CD14-positive monocyte (primary cell): ENCODE measurements around the gene SLC36A2. TPM values are rescaled to one million over a fixed set of nuclear protein-coding genes. Genes with fewer than 3 reads are reported as not detected.

Experiments
- DNase-seq, 3 donors: peaks; one replicate each; pipeline ENCODE4 v3.0.0-alpha.2; 2011 to 2022
- H2AFZ ChIP-seq: 2 replicates; pipeline ENCODE4 v1.6.0; 2012; ENCODE audit warnings: mild to moderate bottlenecking, low read depth, low read length, inconsistent platforms; ENCODE audit not compliant: insufficient read depth, poor library complexity, severe bottlenecking
- H3K27ac ChIP-seq, 2 donors: 1 replicate in 1 of 2; 2 replicates in 1 of 2; pipeline ENCODE4 v1.5.1; 2012 to 2013; ENCODE audit warnings: low read length in 2 of 2, control low read depth in 1 of 2, inconsistent platforms in 1 of 2, low read depth in 1 of 2, mild to moderate bottlenecking in 1 of 2
- H3K27me3 ChIP-seq, 2 donors: one replicate each; pipeline versions ENCODE4 v1.6.0 to v1.6.1; 2011 to 2013; ENCODE audit warnings: low read length in 2 of 2; ENCODE audit not compliant: control insufficient read depth in 2 of 2, insufficient read depth in 2 of 2
- H3K36me3 ChIP-seq, 2 donors: replicated peaks in 1 of 2; 1 replicate in 1 of 2; 2 replicates in 1 of 2; pipeline versions ENCODE4 v1.5.1 to v1.6.1; 2012 to 2013; ENCODE audit warnings: low read length in 2 of 2, control low read depth in 1 of 2, inconsistent platforms in 1 of 2, mild to moderate bottlenecking in 1 of 2; ENCODE audit not compliant: insufficient read depth in 2 of 2, control insufficient read depth in 1 of 2
- H3K4me1 ChIP-seq, 2 donors: 1 replicate in 1 of 2; 2 replicates in 1 of 2; pipeline versions ENCODE4 v1.5.1 to v1.6.1; 2012 to 2013; ENCODE audit warnings: low read length in 2 of 2, control low read depth in 1 of 2, inconsistent platforms in 1 of 2, mild to moderate bottlenecking in 1 of 2, moderate library complexity in 1 of 2; ENCODE audit not compliant: insufficient read depth in 2 of 2, control insufficient read depth in 1 of 2
- H3K4me2 ChIP-seq: replicated peaks from 2 replicates; pipeline ENCODE3; 2012; ENCODE audit warnings: low read length, moderate library complexity, mild to moderate bottlenecking; ENCODE audit not compliant: poor library complexity, severe bottlenecking; ENCODE audit errors: extremely low read depth
- H3K4me3 ChIP-seq, 3 experiments: fragments of 200-600 bp in 1 of 3; sonication (generic) in 1 of 3; replicated peaks in 1 of 3; 1 replicate in 2 of 3; 2 replicates in 1 of 3; pipeline ENCODE4 v1.5.1; 2011 to 2013; ENCODE audit warnings: low read length in 3 of 3, mild to moderate bottlenecking in 3 of 3, control low read depth in 2 of 3, low read depth in 2 of 3, inconsistent platforms in 1 of 3, moderate library complexity in 1 of 3
- H3K79me2 ChIP-seq: 2 replicates; pipeline ENCODE4 v1.6.0; 2012; ENCODE audit warnings: mild to moderate bottlenecking, control low read depth, inconsistent platforms, low read length, moderate library complexity; ENCODE audit not compliant: insufficient read depth
- H3K9ac ChIP-seq: 2 replicates; pipeline ENCODE4 v1.6.0; 2017; ENCODE audit warnings: low read length, mild to moderate bottlenecking; ENCODE audit not compliant: insufficient read depth, poor library complexity, severe bottlenecking
- H3K9me3 ChIP-seq, 2 donors: replicated peaks in 1 of 2; 1 replicate in 1 of 2; 2 replicates in 1 of 2; pipeline versions ENCODE4 v1.5.1 to v1.6.1; 2012 to 2013; ENCODE audit warnings: low read length in 2 of 2, control low read depth in 1 of 2; ENCODE audit not compliant: control insufficient read depth in 1 of 2, insufficient read depth in 1 of 2
- H4K20me1 ChIP-seq: 2 replicates; pipeline ENCODE4 v1.6.0; 2012; ENCODE audit warnings: mild to moderate bottlenecking, low read length, control low read depth, moderate library complexity; ENCODE audit not compliant: insufficient read depth
- H3K27ac Mint-ChIP-seq, 7 donors: one replicate each; pipeline ENCODE4 v1.8.0; 2020; ENCODE audit warnings: mild to moderate bottlenecking in 7 of 7, mixed read lengths in 7 of 7, moderate library complexity in 6 of 7, inconsistent platforms in 2 of 7
- H3K27me3 Mint-ChIP-seq, 3 donors: one replicate each; pipeline ENCODE4 v1.8.0; 2021 to 2022; ENCODE audit warnings: low read depth in 3 of 3, mild to moderate bottlenecking in 3 of 3, mixed read lengths in 3 of 3, moderate library complexity in 3 of 3, inconsistent platforms in 1 of 3
- H3K36me3 Mint-ChIP-seq, 2 donors: one replicate each; pipeline ENCODE4 v1.8.0; 2020; ENCODE audit warnings: mixed read lengths in 2 of 2, inconsistent platforms in 1 of 2, mild to moderate bottlenecking in 1 of 2
- H3K4me1 Mint-ChIP-seq: one replicate; pipeline ENCODE4 v1.8.0; 2020; ENCODE audit warnings: mild to moderate bottlenecking, mixed read lengths
- H3K4me3 Mint-ChIP-seq, 2 donors: one replicate each; pipeline ENCODE4 v1.8.0; 2020; ENCODE audit warnings: mild to moderate bottlenecking in 2 of 2, mixed read lengths in 2 of 2, moderate library complexity in 1 of 2
- H3K9me3 Mint-ChIP-seq, 7 donors: one replicate each; pipeline ENCODE4 v1.8.0; 2020 to 2022; ENCODE audit warnings: mixed read lengths in 7 of 7, mild to moderate bottlenecking in 6 of 7, moderate library complexity in 6 of 7, inconsistent platforms in 2 of 7
- WGBS: methylation state at CpG from one replicate; pipeline ENCODE4 v1.1.5; 2013; ENCODE audit warnings: missing lambda C conversion rate; ENCODE audit not compliant: insufficient coverage; 5-methylcytosine and 5-hydroxymethylcytosine counted together
- intact Hi-C, 2 donors: fragments of 100-400 bp; cut with micrococcal nuclease; formaldehyde crosslinking; loops; one replicate each; pipeline versions ENCODE4 v1.15.0 to v1.15.1; 2023
- polyA plus RNA-seq, 3 donors: library from polyadenylated mRNA; depleted of rRNA in 1 of 3; unstranded in 2 of 3; stranded (reverse) in 1 of 3; fragments of 300-500 nt in 2 of 3; fragments of >200 nt in 1 of 3; fragmentation: Illumina TruSeq in 2 of 3; gene quantifications; 1 replicate in 2 of 3; 2 replicates in 1 of 3; pipeline ENCODE4 v1.2.3, GENCODE V29; 2012 to 2021
- TF ChIP-seq, protein P1 (sequence below): fragments of 200-600 bp; IDR thresholded peaks from one replicate; pipeline ENCODE4 v1.8.0; 2022; ENCODE audit warnings: antibody characterized with exemption, mild to moderate bottlenecking

The SLC36A2 gene
- polyA plus RNA-seq, 3 donors: not detected

DNA sequence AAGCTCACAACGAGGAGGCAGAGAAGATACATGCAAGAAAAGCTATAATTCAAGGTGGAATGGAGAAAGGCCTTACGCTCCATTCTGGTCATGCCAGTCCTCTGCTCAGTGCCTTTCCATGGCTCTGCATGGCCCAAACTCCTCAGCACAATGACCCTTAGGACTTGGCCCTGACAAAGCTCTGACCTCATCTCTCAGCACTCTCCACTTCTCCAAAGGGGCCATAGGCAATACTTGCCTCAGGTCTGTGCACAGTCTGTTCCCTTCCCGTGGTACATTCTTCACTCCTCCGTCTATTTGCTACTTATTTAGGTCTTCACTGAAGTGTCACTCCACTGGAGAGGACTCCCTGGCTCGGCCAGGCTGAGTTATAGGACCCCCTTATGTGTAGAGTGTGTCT, 68.5 kb downstream of the SLC36A2 start:
- no peaks in the 10 kb centered on the region for H3K4me1 Mint-ChIP-seq
- no peaks in the 10 kb centered on the region for H3K79me2 ChIP-seq
- H2AFZ ChIP-seq: no peak overlapping the region
- DNase-seq: no peak
- H3K9ac ChIP-seq: no peak overlapping the region
- H4K20me1 ChIP-seq: no peaks in the 10 kb centered on the region
- 100% methylated on average over 3 of the region's 5 CpGs for WGBS
- no peaks in the 10 kb centered on the region for H3K4me1 ChIP-seq
- no peak overlapping the region for H3K4me3 Mint-ChIP-seq
- no peaks in the 10 kb centered on the region for H3K36me3 ChIP-seq
- H3K9me3 Mint-ChIP-seq: no peaks in the 10 kb centered on the region
- peaks cover 1 to 17% (median 1%) of the 10 kb centered on the region in 3 donors for H3K27me3 Mint-ChIP-seq
- H3K36me3 Mint-ChIP-seq: peaks cover 2 to 4% of the 10 kb centered on the region in 2 donors
- intact Hi-C loops: no loop called here
- TF ChIP-seq, protein P1, sequence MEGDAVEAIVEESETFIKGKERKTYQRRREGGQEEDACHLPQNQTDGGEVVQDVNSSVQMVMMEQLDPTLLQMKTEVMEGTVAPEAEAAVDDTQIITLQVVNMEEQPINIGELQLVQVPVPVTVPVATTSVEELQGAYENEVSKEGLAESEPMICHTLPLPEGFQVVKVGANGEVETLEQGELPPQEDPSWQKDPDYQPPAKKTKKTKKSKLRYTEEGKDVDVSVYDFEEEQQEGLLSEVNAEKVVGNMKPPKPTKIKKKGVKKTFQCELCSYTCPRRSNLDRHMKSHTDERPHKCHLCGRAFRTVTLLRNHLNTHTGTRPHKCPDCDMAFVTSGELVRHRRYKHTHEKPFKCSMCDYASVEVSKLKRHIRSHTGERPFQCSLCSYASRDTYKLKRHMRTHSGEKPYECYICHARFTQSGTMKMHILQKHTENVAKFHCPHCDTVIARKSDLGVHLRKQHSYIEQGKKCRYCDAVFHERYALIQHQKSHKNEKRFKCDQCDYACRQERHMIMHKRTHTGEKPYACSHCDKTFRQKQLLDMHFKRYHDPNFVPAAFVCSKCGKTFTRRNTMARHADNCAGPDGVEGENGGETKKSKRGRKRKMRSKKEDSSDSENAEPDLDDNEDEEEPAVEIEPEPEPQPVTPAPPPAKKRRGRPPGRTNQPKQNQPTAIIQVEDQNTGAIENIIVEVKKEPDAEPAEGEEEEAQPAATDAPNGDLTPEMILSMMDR: no peak
- H3K27me3 ChIP-seq: peaks cover 0 to 2% of the 10 kb centered on the region in 2 donors
- no peak overlapping the region for H3K27ac ChIP-seq
- H3K4me2 ChIP-seq: no peak overlapping the region
- H3K9me3 ChIP-seq: no peaks in the 10 kb centered on the region
- H3K27ac Mint-ChIP-seq: peak overlapping the region in 1 of 7 donors; percentile 1
- H3K4me3 ChIP-seq: no peak overlapping the region

DNA sequence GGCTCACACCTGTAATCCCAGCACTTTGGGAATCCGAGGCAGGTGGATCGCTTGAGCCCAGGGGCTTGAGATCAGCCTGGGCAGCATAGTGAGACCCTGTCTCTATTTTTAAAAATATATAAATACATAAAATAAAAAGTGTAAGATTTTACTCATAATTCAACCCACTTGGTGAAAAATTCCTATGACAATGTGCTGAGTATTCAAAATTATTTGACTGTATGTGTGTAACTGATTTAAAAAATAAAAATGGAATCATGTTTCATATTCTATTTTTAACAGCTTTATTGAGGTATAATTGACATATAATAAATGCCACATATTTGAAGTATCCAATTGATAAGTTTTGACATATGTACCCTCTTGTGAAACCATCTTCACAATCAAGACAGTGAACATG, 71.6 kb downstream of the SLC36A2 start:
- no peak for DNase-seq
- Mint-ChIP-seq H3K27ac (no peak overlapping the region), H3K9me3 (peaks cover 0 to 3% (median 0%) of the 10 kb centered on the region in 7 donors), H3K36me3 (peaks cover 2 to 4% of the 10 kb centered on the region in 2 donors), H3K27me3 (peaks cover 0 to 13% (median 3%) of the 10 kb centered on the region in 3 donors), H3K4me3 (no peak overlapping the region), H3K4me1 (no peaks in the 10 kb centered on the region)
- Histone ChIP-seq H2AFZ (no peak overlapping the region), H3K4me1 (peaks cover 8 to 10% of the 10 kb centered on the region in 2 donors), H3K4me3 (no peak overlapping the region), H3K9me3 (no peaks in the 10 kb centered on the region), H4K20me1 (no peaks in the 10 kb centered on the region), H3K9ac (no peak overlapping the region), H3K27me3 (peaks cover 0 to 2% of the 10 kb centered on the region in 2 donors), H3K79me2 (no peaks in the 10 kb centered on the region), H3K27ac (no peak overlapping the region), H3K36me3 (no peaks in the 10 kb centered on the region), H3K4me2 (no peak overlapping the region)
- 100% methylated on average over 1 of the region's 2 CpGs for WGBS
- TF ChIP-seq, protein P1: no peak
- intact Hi-C loops: no loop called here
